AG04450 (cell line): ENCODE data around the gene CACNA2D3. TPM values are rescaled to one million over a fixed set of nuclear protein-coding genes. Genes with fewer than 3 reads are reported as not detected.

Experiments used
- CTCF ChIA-PET: fragments of 300-600, 350-600 bp; formaldehyde crosslinking; extraction: SDS; loops from one replicate; lab custom pipeline; 2022; ENCODE audit warnings: antibody characterized with exemption, inconsistent platforms; lab: Charles Lee
- POLR2A ChIA-PET: fragments of 350-600 bp; formaldehyde crosslinking; extraction: SDS; loops from one replicate; lab custom pipeline; 2021; ENCODE audit warnings: antibody characterized with exemption, inconsistent platforms; lab: Yijun Ruan, JAX
- DNase-seq: peaks from one replicate; pipeline ENCODE4 v3.0.0-alpha.2; 2011; ENCODE audit warnings: low read depth, low spot score
- H3K27ac ChIP-seq: one replicate; pipeline ENCODE4 v1.5.1; 2012; ENCODE audit warnings: low read depth, low read length, control low read depth
- H3K27me3 ChIP-seq: one replicate; pipeline ENCODE4 v1.6.0; 2012; ENCODE audit warnings: low read length; ENCODE audit not compliant: control insufficient read depth, insufficient read depth
- H3K4me3 ChIP-seq: 2 replicates; pipeline ENCODE4 v1.5.1; 2011; ENCODE audit warnings: mild to moderate bottlenecking, low read depth, low read length, control low read depth
- H3K9me3 ChIP-seq: 2 replicates; pipeline ENCODE4 v1.5.1; 2012; ENCODE audit warnings: low read length; ENCODE audit not compliant: control insufficient read depth, insufficient read depth
- CTCF ChIP-seq: IDR thresholded peaks from 2 replicates; pipeline ENCODE4 v1.5.1; 2011; ENCODE audit warnings: low read depth, low read length, control low read depth, inconsistent platforms
- polyA plus RNA-seq: library from polyadenylated mRNA; depleted of rRNA; stranded (reverse); fragments of >200 nt; gene quantifications from 2 replicates; pipeline ENCODE4 v1.2.3, GENCODE V29; 2011

Gene CACNA2D3
- polyA plus RNA-seq, 1 experiment, result 0.32 TPM

- CTCF ChIA-PET, result no interaction called here
- no peaks in the 10 kb centered on the region for H3K27me3 ChIP-seq
- no peak for TF ChIP-seq CTCF
- no peak for DNase-seq
- H3K4me3 ChIP-seq, result no peak overlapping the region
- POLR2A ChIA-PET, result no interaction called here
- no peak overlapping the region for H3K27ac ChIP-seq
- H3K9me3 ChIP-seq, result peaks cover 4% of the 10 kb centered on the region; the same call in 1 of the 2 replicates
Measured at GRCh38 chr3:54530091-54530490, 407.7 kb downstream of the CACNA2D3 start.

GRCh38 chr3:54530944-54531343, 408.6 kb downstream of the CACNA2D3 start:
- POLR2A ChIA-PET, result no interaction called here
- no peak for DNase-seq
- Histone ChIP-seq H3K4me3 (no peak overlapping the region), H3K27ac (no peak overlapping the region), H3K27me3 (no peaks in the 10 kb centered on the region), H3K9me3 (peaks cover 4% of the 10 kb centered on the region; the same call in 1 of the 2 replicates)
- TF ChIP-seq CTCF, result no peak
- CTCF ChIA-PET, result no interaction called here

DNA sequence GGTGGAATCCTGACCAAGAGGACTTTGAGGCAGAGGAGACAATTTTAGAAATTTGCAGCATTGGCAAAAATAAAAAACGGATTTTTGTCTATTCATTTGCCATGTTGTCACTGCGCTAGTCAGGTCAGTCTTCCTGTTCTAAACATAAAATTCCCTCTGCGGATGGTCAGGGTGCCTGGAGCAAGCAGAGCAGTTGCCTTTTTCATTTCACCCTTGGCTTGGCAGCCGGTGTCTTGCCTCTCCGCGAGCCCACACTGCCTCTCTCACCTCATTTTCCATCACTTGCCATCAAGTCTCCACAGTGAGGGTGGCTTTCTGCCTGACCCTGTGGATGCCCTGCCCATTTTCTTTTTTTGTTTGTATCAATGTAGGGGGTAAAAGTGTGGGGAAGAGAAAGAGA, 409.4 kb downstream of the CACNA2D3 start:
- H3K27ac ChIP-seq, result no peak overlapping the region
- CTCF ChIA-PET, result no interaction called here
- no peak for DNase-seq
- no peak for TF ChIP-seq CTCF
- H3K4me3 ChIP-seq, result no peak overlapping the region
- H3K27me3 ChIP-seq, result no peaks in the 10 kb centered on the region
- POLR2A ChIA-PET, result no interaction called here
- peaks cover 4% of the 10 kb centered on the region; the same call in 1 of the 2 replicates for H3K9me3 ChIP-seq

DNA sequence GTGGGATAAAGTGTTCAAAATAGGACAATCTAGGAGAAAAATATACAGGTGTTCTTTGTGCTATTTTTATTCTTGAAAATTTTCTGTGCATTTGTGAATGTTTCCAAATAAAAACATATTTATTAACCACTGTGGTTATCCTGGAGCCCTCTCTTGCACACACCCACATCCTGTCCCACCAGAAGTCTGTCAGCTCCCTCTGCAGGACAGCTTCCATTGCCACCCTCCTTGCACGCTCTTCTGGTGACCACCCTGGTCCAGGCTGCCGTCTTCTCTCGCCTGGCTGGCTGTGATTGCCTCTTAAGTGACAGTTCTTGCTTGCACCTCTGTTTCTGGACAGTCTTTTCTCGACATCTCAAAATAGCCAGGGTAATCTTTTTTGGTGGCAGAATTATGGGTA, 411.5 kb downstream of the CACNA2D3 start:
- Histone ChIP-seq H3K9me3 (no peaks in the 10 kb centered on the region; the same call in 1 of the 2 replicates), H3K27me3 (no peaks in the 10 kb centered on the region), H3K27ac (no peak overlapping the region), H3K4me3 (no peak overlapping the region)
- TF ChIP-seq CTCF, result no peak
- CTCF ChIA-PET, result no interaction called here
- no peak for DNase-seq
- POLR2A ChIA-PET, result no interaction called here

- Histone ChIP-seq H3K9me3 (no peaks in the 10 kb centered on the region), H3K27me3 (no peaks in the 10 kb centered on the region), H3K27ac (no peak overlapping the region), H3K4me3 (no peak overlapping the region)
- no peak for TF ChIP-seq CTCF
- ChIA-PET CTCF (no interaction called here), POLR2A (no interaction called here)
- DNase-seq, result no peak
Measured at GRCh38 chr3:54535619-54536018, 413.3 kb downstream of the CACNA2D3 start.
